ENCODE results near the gene IVD. TPM values are rescaled to one million over a fixed set of nuclear protein-coding genes. Genes with fewer than 3 reads are reported as not detected.

The IVD gene
- total and polyA plus RNA-seq, 9 of the 15 experiments (the other 6 are each of a cell fraction or from before 2014, with no cell fraction given): 0.15 to 4.5 (median 2.4) TPM

GRCh38 chr15:40382580-40383456, 22.8 kb upstream of the IVD start, which contains the start of gene KNSTRN (continued):
- TF ChIP-seq ZNF639 (CRISPR knock-in tag; conservative IDR thresholded peaks at IDR 0.05 in 1 of 2, IDR thresholded peaks at IDR 0.05 in 1 of 2) (0 out of 4 replicates have a peak, but pooled peaks of 1 of the 2 experiments have one; percentile 26), HMGXB4 (CRISPR knock-in tag; IDR thresholded peaks at IDR 0.05) (no peak), NCOA2 (IDR thresholded peaks at IDR 0.05; ENCODE audit: partially characterized antibody in 2 of 2) (no peak), MNT (conservative IDR thresholded peaks at IDR 0.05) (peak in 1 of 2 experiments; percentile 57; a peak in 2 of 4 replicates), CREB3 (tag; conservative IDR thresholded peaks at IDR 0.05; ENCODE audit: low read depth) (no peak), ZNF316 (IDR thresholded peaks at IDR 0.05) (0 out of 2 replicates have a peak, but pooled peaks have one; percentile 9), ATF6 (CRISPR knock-in tag; IDR thresholded peaks at IDR 0.05) (no peak), PHB (CRISPR knock-in tag; IDR thresholded peaks at IDR 0.05) (0 out of 2 replicates have a peak, but pooled peaks have one; percentile 33), TSC22D4 (tag; IDR thresholded peaks at IDR 0.05) (no peak), ZNF23 (CRISPR knock-in tag; IDR thresholded peaks at IDR 0.05) (no peak), HMBOX1 (IDR thresholded peaks at IDR 0.05) (no peak), FOXJ3 (CRISPR knock-in tag; IDR thresholded peaks at IDR 0.05) (no peak), STAT6 (CRISPR knock-in tag; IDR thresholded peaks at IDR 0.05) (no peak)
